KOPT-K1 (cell line): ENCODE data around the gene MDFIC2.
"Not testable (repeated sequence)": the region's sequence is repeated elsewhere in the genome, so short reads cannot be mapped to it uniquely, and the experiment has no call there.

Source experiments
- H3K27ac ChIP-seq: fragments of 200-600 bp; sonication (generic); 2 replicates; pipeline ENCODE4 v1.5.1; 2016; ENCODE audit warnings: antibody characterized with exemption, mild to moderate bottlenecking, low read depth, low read length; ENCODE audit not compliant: poor library complexity, severe bottlenecking
- H3K36me3 ChIP-seq: fragments of 200-600 bp; sonication (generic); 2 replicates; pipeline ENCODE4 v1.5.1; 2017; ENCODE audit warnings: antibody characterized with exemption, mild to moderate bottlenecking, low read length, moderate library complexity; ENCODE audit not compliant: insufficient read depth
- H3K9me3 ChIP-seq: fragments of 200-600 bp; sonication (generic); 2 replicates; pipeline ENCODE4 v1.5.1; 2017; ENCODE audit warnings: antibody characterized with exemption, low read length, mild to moderate bottlenecking; ENCODE audit not compliant: insufficient read depth, poor library complexity, severe bottlenecking

The MDFIC2 gene

DNA sequence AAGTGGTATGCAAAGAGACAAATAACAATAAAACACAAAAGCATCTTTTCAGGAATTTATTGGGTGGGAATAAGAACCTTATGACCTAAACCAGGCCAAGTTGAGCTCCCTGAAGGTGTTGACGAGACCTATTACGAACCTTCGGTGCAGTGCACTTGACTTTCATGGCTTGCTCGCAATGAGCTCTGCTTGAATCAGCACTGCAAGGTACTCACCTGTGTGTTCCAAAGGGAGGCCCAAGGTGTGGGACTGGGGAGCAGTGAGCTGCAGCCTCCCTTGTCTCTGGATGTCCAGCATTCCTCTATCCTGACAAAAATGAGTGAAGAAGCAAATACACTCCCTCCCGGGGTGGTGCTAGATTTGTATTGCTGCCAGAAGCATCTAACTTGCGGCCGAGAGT lies at the start of gene MDFIC2:
MDFIC2 (minus strand) TSS at position 303 of the 400 bp plus-strand sequence. CDS start 665 bp downstream, outside the sequence.
- Histone ChIP-seq H3K27ac (no peak within 1 kb of the TSS), H3K36me3 (no peaks in the 10 kb centered on the region), H3K9me3 (no peaks in the 10 kb centered on the region)

DNA sequence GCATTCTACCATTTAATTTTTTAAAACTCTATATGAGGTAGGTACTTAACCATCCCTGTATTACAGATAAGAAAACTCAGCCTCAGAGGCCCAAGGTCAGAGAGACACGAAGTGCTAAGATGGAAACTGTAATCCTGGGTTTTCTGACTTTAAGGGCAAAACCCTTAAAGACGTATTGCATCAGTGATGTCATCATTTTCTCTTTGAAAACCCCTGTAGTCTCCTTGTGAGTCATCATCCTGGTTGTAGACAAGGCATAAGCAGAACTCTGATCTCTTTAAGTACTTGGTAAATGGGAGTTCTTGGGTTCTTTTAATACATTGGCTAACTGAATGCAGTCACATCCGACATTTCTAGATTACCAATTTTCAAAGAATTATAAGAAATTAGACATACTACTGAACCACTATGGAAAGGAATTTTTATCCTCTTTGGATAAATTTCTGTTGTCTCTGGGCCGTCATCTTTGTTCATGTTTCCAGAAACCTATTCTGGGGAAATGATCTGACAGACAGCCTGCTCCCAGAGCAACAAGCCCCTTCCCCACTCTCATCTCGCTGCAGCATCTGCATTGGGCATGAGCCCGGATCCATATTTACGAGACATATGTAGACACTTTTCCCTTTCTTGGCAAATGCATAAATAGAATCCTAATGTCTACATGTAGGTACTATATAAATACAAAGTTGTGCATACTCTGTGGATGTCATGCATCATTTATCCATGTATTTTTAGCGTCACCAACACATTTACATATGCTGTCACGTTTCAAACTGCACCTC lies 48.7 kb upstream of the MDFIC2 start:
- Histone ChIP-seq H3K9me3 (no peaks in the 10 kb centered on the region), H3K36me3 (no peaks in the 10 kb centered on the region), H3K27ac (no peak overlapping the region)

DNA sequence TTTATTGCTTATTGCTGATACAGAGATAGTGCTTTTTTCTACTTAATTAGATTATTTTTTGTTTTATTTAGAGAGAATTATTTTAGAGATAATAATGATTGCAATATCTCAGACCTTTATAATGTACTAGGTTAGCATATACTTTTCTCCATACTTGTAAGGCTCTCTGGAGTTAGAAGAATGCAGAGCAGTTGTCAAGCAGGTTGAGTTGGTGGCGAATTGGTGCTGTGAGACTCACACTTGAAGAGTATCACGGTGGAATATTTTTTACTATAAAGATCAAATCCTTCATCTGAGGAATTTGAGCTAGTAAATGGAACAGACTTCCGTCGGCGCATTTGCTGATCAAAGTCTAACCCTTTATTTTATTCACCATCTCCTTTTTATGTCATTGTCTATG lies 47.3 kb upstream of the MDFIC2 start:
- H3K36me3 ChIP-seq = no peaks in the 10 kb centered on the region
- H3K9me3 ChIP-seq = no peaks in the 10 kb centered on the region
- H3K27ac ChIP-seq = no peak overlapping the region

DNA sequence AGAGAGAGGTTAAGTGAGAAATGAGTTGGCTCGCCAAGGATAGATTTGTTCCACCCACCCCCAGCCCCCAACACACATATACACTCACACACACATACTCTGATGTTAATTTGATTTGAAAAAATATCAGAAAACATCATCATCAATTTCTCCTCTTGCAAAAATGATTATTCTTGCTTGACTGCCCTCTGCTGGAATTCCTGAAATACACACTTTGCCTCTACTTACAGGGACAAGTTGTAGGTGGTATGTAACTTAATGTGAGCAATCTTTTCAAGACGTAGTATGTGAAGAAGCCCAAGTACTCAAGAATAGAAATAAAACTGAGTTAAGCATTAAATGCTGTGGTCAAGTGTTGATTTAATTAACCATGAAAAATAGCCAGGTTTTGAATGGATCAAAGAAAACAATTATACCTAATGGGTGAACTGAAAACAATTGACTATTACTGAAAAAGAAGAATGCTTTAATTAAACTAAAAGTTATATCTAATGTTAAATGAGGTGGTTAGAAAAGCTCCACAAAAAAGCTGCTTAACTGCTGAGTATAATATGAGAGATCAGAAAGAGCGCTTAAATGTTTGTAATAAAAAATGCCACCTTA lies 46.6 kb upstream of the MDFIC2 start:
- Histone ChIP-seq H3K9me3 (no peaks in the 10 kb centered on the region), H3K36me3 (no peaks in the 10 kb centered on the region), H3K27ac (no peak overlapping the region)

DNA sequence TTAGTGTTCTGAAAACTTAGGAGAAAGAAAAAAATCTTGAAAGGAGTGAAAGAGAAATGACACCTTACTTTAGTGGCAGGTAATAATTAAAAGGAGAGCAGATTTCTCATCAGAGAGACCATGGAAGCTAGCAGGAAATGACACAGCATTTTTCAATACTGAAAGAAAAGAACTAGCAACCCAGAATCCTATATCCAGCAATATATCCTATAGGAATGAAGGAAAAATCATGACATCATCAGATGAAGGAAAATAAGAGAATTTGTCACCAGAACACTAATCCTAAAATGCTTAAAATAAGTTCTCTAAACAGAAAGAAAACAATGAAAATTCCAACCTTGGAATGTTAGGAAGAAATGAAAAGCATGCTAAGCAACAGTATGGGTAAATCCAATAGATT lies 39.8 kb upstream of the MDFIC2 start:
- no peaks in the 10 kb centered on the region for H3K9me3 ChIP-seq
- no peaks in the 10 kb centered on the region for H3K36me3 ChIP-seq
- H3K27ac ChIP-seq = no peak overlapping the region

DNA sequence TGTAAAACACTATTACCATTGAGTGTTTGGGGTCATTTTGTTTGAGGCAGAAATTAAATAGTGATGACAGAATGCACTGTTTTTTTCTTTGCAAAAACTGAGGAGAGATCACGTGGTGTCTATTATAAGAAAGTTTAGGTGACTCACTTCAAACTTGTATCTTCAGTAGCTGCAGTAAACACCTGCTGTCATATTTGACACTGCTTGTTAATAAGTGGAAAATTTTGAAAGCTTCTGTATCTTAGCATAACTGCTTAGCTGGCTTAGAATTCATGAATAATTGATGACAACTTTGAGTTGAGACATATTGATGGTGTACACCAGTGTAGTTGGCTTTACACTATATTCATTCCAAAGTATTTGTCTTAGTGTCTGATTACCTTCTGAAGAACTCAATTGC lies 29.7 kb upstream of the MDFIC2 start:
- Histone ChIP-seq H3K36me3 (no peaks in the 10 kb centered on the region), H3K9me3 (no peaks in the 10 kb centered on the region), H3K27ac (no peak overlapping the region)

DNA sequence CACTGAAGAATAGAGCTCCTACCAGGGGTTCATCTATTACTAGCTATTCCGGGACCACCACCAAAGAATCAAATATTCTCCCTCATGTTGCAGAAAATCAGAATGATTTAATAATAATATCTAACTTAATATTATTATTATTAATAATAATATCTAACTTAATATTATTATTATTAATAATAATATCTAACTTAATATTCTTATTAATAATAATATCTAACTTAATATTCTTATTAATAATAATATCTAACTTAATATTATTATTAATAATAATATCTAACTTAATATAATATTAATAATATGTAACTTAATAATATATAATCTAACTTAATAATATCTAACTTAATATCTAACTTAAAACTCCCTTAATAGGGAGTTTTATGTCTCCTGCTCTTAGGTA lies 24.4 kb upstream of the MDFIC2 start:
- not testable (repeated sequence) for H3K36me3 ChIP-seq, H3K9me3 ChIP-seq, H3K27ac ChIP-seq

DNA sequence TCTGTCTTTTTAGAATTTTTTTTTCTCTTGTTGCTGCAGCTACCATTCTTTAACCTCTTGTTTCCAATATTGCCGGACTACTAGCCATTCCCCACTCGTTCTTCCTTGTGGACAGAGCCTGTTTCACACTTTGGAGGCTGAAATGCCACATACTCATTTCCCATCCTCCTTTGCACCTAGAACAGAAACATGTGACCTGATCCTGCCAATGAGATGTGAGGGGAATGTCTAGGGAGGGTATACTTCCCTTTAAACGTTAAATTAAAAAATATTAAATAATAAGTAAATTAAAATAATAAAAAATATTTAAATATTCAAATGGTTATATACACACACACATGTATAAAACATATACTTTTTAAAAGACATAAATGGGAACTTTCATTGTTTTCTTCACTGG lies 20.6 kb upstream of the MDFIC2 start:
- H3K36me3 ChIP-seq = no peaks in the 10 kb centered on the region
- no peaks in the 10 kb centered on the region for H3K9me3 ChIP-seq

DNA sequence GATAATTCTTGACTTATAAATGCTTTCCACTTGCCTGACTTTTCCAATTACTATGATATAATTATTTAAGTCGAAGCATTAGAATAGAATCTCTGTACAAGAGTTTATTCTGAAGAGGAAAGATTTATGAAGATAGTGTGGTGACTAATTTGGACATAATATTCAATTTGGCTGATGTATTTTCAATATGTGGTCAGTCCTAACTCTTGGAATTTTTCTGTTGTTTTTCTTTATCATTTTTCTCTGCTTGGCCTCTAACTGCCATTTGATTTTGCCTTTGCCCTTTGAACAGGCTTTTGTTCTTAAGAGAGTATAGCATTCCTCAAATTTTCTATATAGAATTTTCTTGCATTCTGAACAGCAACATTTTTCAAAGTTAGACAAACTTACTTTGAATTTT lies 2.6 kb upstream of the MDFIC2 start:
- H3K9me3 ChIP-seq = no peaks in the 10 kb centered on the region
- H3K36me3 ChIP-seq = no peaks in the 10 kb centered on the region
- H3K27ac ChIP-seq = no peak overlapping the region

More for the DNA sequence above, 20.6 kb upstream of the MDFIC2 start:
- H3K27ac ChIP-seq = no peak overlapping the region

DNA sequence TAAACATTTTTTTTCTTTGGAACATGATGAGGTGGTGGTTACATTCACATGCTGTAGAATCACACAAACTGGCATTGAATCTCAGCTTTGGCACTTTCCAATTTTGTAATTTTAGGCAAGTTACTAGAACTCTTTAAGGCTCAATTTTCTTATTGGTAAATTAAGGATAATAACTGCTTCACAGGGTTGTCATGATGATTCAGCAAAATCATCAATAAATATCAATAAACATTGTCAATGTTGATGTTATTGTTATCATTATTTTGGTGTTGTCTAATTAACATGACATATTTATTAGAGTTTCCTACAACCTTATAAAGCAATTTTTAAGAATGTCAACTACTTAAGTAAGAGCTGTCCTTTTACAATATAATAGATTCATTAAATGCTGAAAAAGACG lies 1.6 kb downstream of the MDFIC2 start:
- no peak overlapping the region for H3K27ac ChIP-seq
- no peaks in the 10 kb centered on the region for H3K9me3 ChIP-seq
- no peaks in the 10 kb centered on the region for H3K36me3 ChIP-seq

DNA sequence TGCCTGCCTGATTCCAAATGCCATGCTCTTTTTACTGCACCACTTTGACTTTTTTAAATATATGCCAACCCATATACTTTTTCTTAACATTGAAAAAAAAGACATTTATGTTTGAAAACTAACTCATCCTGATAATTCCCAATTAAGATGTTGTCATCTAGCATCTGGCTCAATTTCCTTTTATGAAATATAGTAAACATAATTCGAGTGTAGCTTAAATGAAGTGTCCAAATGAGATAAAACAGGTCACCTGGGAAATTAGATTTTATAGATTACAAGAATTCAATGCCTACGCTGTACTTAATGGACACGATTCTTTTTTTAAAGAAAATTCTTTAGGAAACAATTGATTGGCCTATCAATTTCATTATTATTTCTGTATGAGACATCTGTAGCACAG lies 2.8 kb downstream of the MDFIC2 start:
- Histone ChIP-seq H3K36me3 (no peaks in the 10 kb centered on the region), H3K9me3 (no peaks in the 10 kb centered on the region), H3K27ac (no peak overlapping the region)

DNA sequence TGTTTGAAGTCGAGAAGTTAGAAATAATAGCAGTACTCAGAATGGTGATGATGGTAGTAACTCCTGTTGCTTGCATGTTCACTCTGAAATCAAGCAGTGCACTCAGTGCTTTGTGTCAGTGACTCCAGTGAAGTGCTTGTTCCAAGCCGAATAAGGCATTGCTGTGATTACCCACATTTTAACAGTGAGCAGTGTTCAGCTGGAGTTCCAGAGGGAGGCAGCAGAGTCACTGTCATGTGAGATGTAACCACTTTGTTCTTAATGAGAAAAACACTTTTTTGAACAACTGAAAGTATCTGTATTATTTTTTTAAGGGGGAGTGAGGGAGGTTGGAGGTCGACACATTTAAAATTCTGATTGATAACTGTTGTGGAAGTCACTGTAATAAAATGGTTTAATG lies 3.7 kb downstream of the MDFIC2 start:
- Histone ChIP-seq H3K9me3 (no peaks in the 10 kb centered on the region), H3K36me3 (no peaks in the 10 kb centered on the region), H3K27ac (no peak overlapping the region)

DNA sequence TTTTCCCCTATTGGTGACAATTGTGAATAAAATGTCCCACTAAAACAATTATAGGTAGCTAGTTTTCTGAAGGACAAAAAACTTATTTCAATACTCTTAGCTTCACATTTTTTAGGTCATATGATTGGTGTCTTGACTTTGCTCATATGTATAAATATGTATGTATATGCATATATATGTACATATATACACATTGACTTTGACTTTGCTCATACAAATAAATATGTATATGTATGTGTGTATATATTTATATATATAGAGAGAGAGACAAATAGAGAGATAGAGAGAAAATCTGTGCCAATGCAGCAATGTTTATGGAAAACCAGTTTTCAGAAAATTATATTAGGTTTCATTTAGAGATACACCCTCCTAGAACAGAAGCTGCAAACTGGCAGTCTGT lies 5.7 kb downstream of the MDFIC2 start:
- H3K9me3 ChIP-seq = no peaks in the 10 kb centered on the region
- H3K36me3 ChIP-seq = no peaks in the 10 kb centered on the region
- H3K27ac ChIP-seq = no peak overlapping the region

DNA sequence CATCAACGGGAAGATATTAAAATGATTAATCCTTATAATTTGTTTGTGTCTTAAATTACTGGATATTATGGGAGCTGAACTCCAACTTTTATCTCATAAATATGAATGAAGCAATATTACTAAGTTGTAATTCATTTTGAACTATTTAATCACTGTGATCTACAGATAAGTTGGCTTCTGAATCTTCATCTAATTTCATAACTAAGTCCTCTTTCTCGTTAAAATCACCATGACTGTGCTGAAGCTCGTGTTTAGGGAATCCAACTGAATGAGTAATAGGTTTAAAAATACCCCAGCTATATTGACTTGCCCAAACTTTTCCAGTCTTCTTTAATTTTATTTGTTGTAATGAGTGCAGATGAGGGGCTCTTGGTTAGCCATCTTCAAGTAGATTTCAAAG lies 14.1 kb downstream of the MDFIC2 start:
- no peaks in the 10 kb centered on the region for H3K36me3 ChIP-seq
- no peaks in the 10 kb centered on the region for H3K9me3 ChIP-seq
- H3K27ac ChIP-seq = no peak overlapping the region

DNA sequence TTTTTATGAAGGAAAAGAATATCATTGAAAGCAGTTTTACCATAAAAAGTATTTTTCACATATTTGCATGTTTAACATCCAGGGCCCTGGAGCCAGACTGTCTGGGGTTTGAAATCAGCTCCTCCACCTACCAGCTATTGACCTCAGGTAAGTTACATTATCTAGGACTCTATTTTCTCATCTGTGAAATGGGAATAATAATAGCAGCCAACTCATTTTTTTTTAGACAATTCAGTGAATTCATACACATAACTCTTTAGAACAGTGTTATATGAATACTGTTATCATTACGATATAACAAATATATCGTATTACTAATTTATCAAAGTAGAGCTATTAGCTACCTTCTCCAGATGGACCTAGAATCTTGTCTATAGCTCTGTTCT lies 21.3 kb downstream of the MDFIC2 start:
- Histone ChIP-seq H3K9me3 (no peaks in the 10 kb centered on the region), H3K27ac (no peak overlapping the region), H3K36me3 (no peaks in the 10 kb centered on the region)

DNA sequence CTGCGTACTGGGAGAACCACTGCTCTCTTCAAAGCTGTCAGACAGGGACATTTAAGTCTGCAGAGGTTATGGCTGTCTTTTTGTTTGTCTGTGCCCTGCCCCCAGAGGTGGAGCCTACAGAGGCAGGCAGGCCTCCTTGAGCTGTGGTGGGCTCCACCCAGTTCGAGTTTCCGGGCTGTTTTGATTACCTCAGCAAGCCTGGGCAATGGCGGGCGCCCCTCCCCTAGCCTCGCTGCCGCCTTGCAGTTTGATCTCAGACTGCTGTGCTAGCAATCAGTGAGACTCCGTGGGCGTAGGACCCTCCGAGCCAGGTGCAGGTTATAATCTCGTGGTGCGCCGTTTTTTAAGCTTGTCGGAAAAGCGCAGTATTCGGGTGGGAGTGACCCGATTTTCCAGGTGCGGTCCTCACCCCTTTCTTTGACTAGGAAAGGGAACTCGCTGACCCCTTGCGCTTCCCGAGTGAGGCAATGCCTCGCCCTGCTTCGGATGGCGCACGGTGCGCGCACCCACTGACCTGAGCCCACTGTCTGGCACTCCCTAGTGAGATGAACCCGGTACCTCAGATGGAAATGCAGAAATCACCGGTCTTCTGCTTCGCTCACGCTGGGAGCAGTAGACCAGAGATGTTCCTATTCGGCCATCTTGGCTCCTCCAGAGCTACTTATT lies 21.9 kb downstream of the MDFIC2 start:
- not testable (repeated sequence) for H3K36me3 ChIP-seq, H3K27ac ChIP-seq, H3K9me3 ChIP-seq
